H1 (cell line): ENCODE data around the gene CASTOR1.

Experiments
- CREB1 ChIP-seq: IDR thresholded peaks from 2 replicates; pipeline ENCODE4 v1.6.1; 2012; ENCODE audit warnings: inconsistent platforms
- EZH2 ChIP-seq: fragments of 200-600 bp; sonication (generic); IDR thresholded peaks from 2 replicates; pipeline ENCODE4 v1.7.1; 2012; ENCODE audit warnings: low read depth, mild to moderate bottlenecking, moderate library complexity, low read length, inconsistent platforms; ENCODE audit not compliant: severe bottlenecking
- NRF1 ChIP-seq: IDR thresholded peaks from 2 replicates; pipeline ENCODE4 v1.6.1; 2011; ENCODE audit warnings: mild to moderate bottlenecking, low read depth, low read length, improper control_type of control experiment
- POLR2A ChIP-seq, 2 experiments: IDR thresholded peaks; 1 replicate in 1 of 2; 2 replicates in 1 of 2; pipeline ENCODE4 v1.6.1; 2011; ENCODE audit warnings: low read depth in 2 of 2, low read length in 2 of 2, mild to moderate bottlenecking in 2 of 2; ENCODE audit errors: control extremely low read depth in 1 of 2

DNA sequence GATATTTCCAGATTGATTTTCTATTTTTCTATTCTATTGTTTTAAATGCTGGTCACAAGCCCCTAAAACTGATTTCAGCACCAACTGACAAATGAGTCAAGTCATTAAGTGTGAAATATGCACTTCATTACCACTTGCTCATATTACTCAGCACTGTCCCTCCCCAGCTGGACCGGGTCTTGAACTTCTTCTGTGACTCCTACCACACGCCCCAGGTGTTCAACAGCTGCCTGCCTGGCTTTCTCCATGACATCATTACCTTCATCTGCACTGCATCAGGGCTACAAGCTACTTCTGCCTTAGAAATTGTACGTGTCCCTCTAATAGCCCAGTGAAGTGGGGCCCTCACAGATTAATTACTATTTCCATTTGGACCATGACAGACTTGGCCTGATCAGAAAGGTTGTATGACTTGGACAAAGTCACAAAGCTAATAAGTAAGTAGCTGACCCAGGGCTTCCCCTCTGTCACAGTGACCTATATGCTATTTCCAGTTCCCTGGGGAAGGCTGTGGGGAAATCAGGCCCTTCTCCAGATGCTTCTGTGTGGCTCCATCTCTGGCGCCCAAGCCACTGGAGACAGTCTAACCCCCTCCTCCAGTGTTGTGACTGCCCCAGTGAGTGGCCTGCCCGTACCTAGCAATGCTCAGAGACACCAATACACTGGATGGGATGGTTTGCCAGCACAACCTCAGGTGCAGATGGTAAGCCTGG is 19.4 kb upstream of the CASTOR1 start:
- TF ChIP-seq POLR2A (IDR thresholded peaks at IDR 0.05; ENCODE audit: control extremely low read depth in 1 of 2, low read depth in 2 of 2, low read length in 2 of 2): no peak
- TF ChIP-seq NRF1: no peak
- no peak for TF ChIP-seq EZH2
- no peak for TF ChIP-seq CREB1
